Fibroblast of lung (primary cell): Measurements from ENCODE around the gene FAM3D.

ENCODE experiments used
- CTCF ChIP-seq, 2 donors: IDR thresholded peaks in 1 of 2; conservative IDR thresholded peaks in 1 of 2; 1 replicate in 1 of 2; 2 replicates in 1 of 2; pipeline ENCODE4 v1.5.1; 2011 to 2012; ENCODE audit warnings: low read length in 2 of 2, control low read depth in 1 of 2, inconsistent platforms in 1 of 2, low read depth in 1 of 2, mild to moderate bottlenecking in 1 of 2
- EZH2 ChIP-seq: IDR thresholded peaks from 2 replicates; pipeline ENCODE4 v1.5.1; 2012; ENCODE audit warnings: low read length, control low read depth, mild to moderate bottlenecking; ENCODE audit errors: missing control alignments

GRCh38 chr3:58672880-58673279 is 6.3 kb upstream of the FAM3D start:
- no peak for TF ChIP-seq CTCF (conservative IDR thresholded peaks at IDR 0.05 in 1 of 2, IDR thresholded peaks at IDR 0.05 in 1 of 2; ENCODE audit: low read depth in 1 of 2, low read length in 2 of 2)
- TF ChIP-seq EZH2: no peak
